Activated T-cell treated with anti-CD3 and anti-CD28 coated beads for 1 hour (primary cell): ENCODE results near the gene SLC41A1.

Experiments used
- DNase-seq: peaks from one replicate; pipeline ENCODE4 v3.0.0-alpha.2; 2020; ENCODE audit warnings: low read depth

SLC41A1 gene

DNA sequence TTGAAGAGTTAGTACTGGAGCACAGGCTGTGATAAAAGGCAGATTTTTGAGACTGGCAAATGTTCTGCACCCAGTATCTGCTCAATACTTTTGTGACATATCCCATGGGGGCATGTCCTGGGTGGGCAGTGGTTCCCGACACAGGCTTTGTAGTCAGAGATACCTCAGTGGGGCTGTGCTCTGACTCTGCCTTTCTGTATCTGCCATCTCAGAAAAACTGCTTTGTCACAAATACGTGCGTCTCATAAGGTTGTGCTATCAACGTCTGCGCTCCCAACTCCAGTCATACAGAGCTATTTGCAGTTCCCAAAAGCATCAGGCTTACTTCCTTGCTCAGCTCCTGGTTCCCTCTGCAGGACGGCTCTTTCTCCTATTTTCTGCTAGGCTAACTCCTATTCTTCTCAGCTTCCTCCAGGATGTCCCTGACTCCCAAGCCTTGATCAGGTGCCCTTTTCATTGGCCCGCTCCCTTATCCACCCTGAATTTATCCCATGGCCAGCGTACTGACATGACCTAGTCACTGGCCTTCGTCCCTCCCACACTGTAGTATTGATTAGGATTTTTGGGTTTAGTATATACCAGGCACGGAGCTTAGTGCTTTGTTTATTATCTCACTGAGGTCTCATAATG is 25.6 kb downstream of the SLC41A1 start:
- no peak for DNase-seq

GRCh38 chr1:205786601-205787000 is 26.4 kb downstream of the SLC41A1 start:
- no peak for DNase-seq

GRCh38 chr1:205785446-205785845 is 27.6 kb downstream of the SLC41A1 start:
- no peak for DNase-seq

DNA sequence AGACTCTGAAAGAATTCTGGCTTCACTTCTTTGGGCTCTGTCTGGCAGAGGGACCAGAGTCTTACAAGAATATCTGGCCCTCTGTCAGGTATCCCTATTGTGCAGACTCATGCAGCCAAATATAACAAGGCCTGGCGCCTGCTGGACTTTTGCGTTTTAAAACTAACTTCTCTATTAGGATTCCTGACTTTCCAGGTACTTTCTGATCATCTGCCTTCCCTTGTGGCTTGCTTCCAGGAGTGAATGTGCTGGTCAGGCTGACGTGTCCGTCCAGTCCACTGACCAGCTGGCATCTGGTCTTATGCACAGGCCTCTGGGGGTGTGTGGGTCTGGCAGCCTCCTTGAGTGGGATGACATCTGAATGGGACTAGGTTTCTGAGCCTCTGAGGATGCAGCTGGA is 29.1 kb downstream of the SLC41A1 start:
- DNase-seq, result no peak

- DNase-seq, result no peak
Observed at GRCh38 chr1:205783433-205783795, 29.6 kb downstream of the SLC41A1 start.

DNA sequence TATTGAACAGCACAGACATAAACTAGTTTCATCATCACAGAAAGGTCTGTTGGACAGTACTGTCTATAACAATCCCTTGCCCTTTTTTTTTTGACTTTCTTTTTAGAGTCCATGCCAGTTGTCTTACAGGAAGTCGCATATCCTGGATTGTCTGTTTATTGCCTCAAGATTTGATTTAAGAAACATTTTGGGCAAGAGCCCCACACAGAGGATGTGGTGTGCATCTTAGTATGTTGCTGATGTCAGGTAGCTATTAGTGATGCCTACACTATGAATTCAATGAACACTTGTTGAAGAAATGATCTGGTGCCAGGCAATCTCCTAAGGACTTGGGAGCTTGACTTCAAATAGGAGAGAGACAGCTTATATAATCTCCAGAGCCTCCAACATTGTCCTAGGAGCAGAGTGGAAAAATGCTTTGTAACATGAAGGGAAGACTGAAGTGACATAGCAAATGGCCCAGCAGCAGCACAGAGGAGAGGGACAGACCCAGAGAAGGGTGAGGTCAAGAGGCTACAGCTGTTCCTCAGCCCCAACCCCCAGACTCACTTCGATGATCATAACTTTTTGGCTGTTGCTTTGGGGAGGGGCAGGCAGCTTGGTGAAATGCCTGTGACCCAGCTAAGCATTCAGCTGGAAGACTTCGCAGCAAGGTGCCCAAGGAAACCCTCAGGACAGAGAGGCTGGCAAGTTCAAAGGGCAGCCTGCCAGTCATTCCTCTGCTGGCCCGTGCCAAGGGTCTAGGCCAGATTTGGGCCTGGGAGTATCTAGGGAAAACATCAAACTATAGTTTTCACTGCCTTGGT is 30.2 kb downstream of the SLC41A1 start:
- DNase-seq, result no peak

GRCh38 chr1:205780335-205780734 is 32.7 kb downstream of the SLC41A1 start:
- no peak for DNase-seq

GRCh38 chr1:205777994-205778393 is 35.0 kb downstream of the SLC41A1 start:
- no peak for DNase-seq

- no peak for DNase-seq
Observed at GRCh38 chr1:205775717-205776056, 37.3 kb downstream of the SLC41A1 start.

- peak; percentile 72 for DNase-seq
Observed at GRCh38 chr1:205775015-205775716, 37.8 kb downstream of the SLC41A1 start, which contains the start of gene RAB29. Gene RAB29 (minus strand): TSS chr1:205775482. CDS start chr1:205774956, 526 bp downstream.

DNA sequence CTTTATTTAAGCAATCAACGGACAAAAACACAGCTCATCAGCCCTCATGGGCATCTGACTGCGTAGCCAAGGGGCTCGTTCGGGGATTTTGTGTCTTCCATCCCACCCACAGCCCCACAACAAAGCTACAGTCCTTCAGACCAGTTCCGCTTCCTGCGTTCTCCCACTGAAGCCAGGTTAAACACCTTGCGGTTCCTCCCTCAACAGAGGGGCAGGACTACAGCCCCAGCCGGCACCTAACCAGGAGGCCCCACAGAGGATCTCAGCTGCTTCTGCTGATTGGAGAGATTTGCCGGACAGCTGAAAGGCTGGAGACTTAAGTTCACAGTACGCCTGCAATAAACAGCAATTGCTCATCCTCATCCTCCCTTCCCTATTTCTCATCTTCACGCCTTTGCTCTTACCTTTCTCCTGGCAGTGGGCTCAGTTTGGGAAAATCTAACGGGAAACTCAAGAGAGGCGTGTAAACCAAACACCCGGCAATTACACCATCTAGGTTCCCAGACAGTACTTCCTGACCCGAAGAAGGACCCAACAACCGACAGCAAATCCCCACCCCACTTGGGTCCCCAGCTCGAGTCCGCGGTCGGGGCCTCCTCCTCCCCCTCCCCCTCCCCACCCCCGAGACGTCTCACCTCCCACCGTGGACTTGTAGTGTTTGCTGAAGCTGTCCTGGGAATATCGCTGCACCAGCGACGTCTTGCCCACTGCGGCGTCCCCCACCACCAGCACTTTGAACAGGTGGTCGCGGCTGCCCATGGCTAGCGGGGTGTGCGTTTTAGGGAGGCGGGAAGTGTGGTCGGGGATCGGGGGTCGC is 38.6 kb downstream of the SLC41A1 start:
- peak; percentile 19 for DNase-seq

DNA sequence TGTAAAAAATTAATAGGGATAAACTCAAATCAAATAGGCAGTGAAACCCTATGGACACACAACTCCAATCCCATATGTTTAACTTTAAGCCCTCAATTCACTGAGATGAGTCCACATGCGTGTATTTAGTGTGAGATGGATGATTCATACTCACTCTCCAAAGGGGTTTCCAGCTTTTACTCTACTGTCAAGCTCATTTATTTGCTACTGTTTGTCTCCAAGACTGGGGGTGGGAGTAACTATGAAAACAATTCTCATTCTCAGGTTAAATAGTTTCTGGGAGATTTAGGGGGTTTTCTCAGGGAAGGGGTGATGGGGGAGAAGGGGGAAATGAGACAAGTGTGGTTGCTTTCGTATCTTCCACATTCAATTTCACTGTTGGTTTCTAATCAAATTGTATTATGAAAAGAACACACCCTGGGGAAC is 40.4 kb downstream of the SLC41A1 start:
- DNase-seq, result no peak

DNA sequence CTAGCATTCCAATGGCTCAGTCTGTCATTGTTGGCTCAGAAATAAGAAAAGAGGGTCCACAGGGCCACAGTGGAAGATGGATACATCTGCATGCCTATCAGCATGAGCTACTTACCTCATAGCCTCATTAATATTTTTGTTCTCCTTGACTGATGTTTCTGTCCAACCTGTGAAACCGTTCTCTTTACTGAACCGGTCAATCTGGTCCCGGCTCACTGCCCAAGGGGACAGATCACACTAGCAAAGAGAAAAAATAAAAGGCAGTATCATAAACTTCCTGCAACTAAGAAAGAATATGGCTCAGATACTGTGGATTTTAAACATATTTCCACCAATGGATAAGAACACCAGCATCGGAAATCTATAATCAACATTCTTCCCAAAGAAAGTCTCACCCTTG is 42.4 kb downstream of the SLC41A1 start:
- DNase-seq, result no peak

DNA sequence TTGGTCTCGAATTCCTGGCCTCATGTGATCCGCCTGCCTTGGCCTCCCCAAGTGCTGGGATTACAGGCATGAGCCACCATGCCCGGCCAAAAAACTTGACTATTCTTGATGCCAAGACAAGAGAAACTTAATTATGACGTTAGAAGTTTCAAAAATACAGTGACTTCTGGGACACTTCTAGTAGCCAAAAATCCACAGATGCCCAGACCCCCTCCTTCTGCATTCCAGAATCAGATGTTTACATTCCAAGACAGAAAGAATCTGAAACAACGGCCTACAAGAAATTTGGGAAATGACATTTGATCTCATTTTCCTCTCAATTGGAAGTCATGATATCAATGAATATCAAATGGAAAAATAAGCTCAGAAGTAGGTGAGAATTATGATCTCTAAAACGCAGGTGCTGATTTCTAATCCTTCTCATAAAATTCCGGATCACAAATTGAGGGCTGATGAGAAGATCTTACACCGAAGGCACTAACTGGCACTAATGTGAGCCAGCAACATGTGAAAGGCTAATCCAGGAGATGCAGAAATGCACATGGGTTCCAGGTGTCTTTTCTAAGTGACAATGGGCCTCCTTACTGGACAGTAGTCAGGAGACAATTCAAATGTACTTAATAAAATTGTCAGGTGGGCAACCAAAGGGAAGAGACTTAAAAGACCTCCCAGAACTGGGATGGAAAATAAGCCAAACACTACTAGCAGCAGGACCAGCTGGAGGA is 43.2 kb downstream of the SLC41A1 start:
- no peak for DNase-seq

GRCh38 chr1:205767248-205767647 is 45.8 kb downstream of the SLC41A1 start:
- no peak for DNase-seq

DNA sequence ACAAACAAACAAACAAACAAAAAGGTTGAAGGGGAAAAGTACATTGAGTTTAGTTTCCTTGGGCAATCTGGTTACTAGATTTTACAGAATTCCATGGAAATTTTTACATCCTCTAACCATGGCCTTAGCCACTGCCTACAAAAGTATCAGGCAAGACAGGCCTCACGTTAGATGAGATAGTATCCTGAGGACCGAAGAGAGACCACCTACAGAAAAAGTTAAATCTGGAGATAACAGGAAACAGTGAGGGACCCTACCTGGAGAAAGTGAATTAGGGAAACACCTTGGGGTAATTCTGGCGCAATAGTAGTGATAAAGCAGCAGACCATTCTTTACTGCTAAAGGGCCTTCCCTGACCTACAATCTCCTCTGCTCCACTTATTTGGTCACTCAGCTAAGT is 46.4 kb downstream of the SLC41A1 start:
- DNase-seq, result no peak

DNA sequence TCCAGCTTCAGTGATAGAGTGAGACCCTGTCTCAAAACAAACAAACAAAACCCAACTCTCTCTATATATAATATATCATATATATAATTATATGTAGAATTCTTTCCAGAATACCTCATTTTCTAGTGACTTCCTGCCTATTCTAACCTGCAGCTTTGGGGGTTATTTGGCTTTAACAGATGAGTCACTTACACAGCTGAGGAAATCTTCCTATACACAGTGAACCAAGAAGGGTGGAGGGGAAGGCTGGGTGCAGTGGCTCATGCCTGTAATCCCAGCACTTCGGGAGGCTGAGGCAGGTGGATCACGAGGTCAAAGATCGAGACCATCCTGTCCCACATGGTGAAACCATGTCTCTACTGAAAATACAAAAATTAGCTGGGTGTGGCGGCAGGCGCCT is 47.0 kb downstream of the SLC41A1 start:
- DNase-seq, result no peak

DNA sequence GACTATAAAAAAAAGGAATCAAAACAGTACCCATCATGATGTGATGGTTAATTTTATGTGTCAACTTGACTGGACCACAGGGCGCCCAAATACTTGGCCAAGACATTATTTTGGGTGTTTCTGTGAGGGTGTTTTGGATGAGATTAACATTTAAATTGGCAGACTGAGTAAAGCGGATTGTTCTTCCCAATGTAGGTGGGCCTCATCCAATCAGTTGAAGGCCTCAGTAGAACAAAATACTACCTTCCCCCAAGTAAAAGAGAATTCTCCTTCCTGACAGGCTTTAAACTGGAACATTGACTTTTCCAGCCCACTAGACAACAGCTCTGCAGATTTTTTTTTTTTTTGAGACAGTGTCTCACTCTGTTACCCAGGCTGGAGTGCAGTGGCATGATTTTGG is 48.4 kb downstream of the SLC41A1 start:
- no peak for DNase-seq

GRCh38 chr1:205763980-205764379 is 49.0 kb downstream of the SLC41A1 start:
- DNase-seq, result no peak

GRCh38 chr1:205760606-205761005 is 52.4 kb downstream of the SLC41A1 start:
- DNase-seq, result no peak

DNA sequence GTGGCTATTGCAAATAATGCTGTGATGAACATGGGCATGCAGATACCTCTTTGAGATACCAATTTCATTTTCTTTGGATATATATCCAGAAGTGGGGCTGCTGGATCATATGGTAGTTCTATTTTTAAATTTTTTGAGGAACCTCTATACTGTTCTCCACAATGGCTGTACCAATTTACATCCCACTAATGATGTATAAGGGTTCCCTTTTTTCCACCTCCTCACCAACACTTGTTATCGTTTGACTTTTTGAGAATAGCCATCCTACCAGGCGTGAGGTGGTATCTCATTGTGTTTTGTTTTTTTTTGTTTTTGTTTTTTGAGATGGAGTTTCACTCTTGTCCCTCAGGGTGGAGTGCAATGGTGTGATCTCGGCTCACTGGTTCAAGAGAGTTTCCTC is 56.4 kb downstream of the SLC41A1 start:
- DNase-seq, result no peak

GRCh38 chr1:205754857-205755256 is 58.1 kb downstream of the SLC41A1 start:
- DNase-seq, result no peak
